Activated CD4-positive, alpha-beta T cell treated with anti-CD3 and anti-CD28 coated beads, Interleukin-2, amount 10 ng/mL, durations not matched to agents 24 days and 14 days (primary cell): ENCODE measurements around the gene UHMK1. TPM values are rescaled to one million over a fixed set of nuclear protein-coding genes. Genes with fewer than 3 reads are reported as not detected.
"Not testable (repeated sequence)": the region's sequence is repeated elsewhere in the genome, so short reads cannot be mapped to it uniquely, and the experiment has no call there.

Experiments
- DNase-seq: peaks from one replicate; pipeline ENCODE4 v3.0.0; 2022
- H3K27ac Mint-ChIP-seq: one replicate; pipeline ENCODE4 v1.8.0; 2022; ENCODE audit warnings: mild to moderate bottlenecking, mixed read lengths
- H3K27me3 Mint-ChIP-seq: one replicate; pipeline ENCODE4 v1.8.0; 2022; ENCODE audit warnings: mixed read lengths
- H3K36me3 Mint-ChIP-seq: one replicate; pipeline ENCODE4 v1.8.0; 2022; ENCODE audit warnings: low read depth, mild to moderate bottlenecking, mixed read lengths
- H3K4me1 Mint-ChIP-seq: one replicate; pipeline ENCODE4 v1.8.0; 2021; ENCODE audit warnings: mixed read lengths
- H3K4me3 Mint-ChIP-seq: one replicate; pipeline ENCODE4 v1.8.0; 2022; ENCODE audit warnings: mild to moderate bottlenecking, moderate library complexity, mixed read lengths
- H3K9me3 Mint-ChIP-seq: one replicate; pipeline ENCODE4 v1.8.0; 2021; ENCODE audit warnings: mixed read lengths
- intact Hi-C: fragments of 100-400 bp; cut with micrococcal nuclease; formaldehyde crosslinking; loops from one replicate; pipeline ENCODE4 v1.15.1; 2023
- total RNA-seq: library from RNA; stranded (reverse); gene quantifications from 2 replicates; pipeline ENCODE4 v1.2.3, GENCODE V29; 2022

UHMK1 gene
- total RNA-seq, 1 donor from 2014 or later, result 59.8 TPM

GRCh38 chr1:162488219-162488618, 9.4 kb upstream of the UHMK1 start:
- Mint-ChIP-seq H3K27ac (no peak overlapping the region), H3K36me3 (no peaks in the 10 kb centered on the region), H3K4me3 (no peak overlapping the region), H3K27me3 (peaks cover 30% of the 10 kb centered on the region), H3K9me3 (no peaks in the 10 kb centered on the region), H3K4me1 (no peaks in the 10 kb centered on the region)
- intact Hi-C loops, result no loop called here
- no peak for DNase-seq

- DNase-seq, H3K4me3 Mint-ChIP-seq, H3K9me3 Mint-ChIP-seq, H3K36me3 Mint-ChIP-seq: not testable (repeated sequence)
- intact Hi-C loops, result loop anchor here (5.0 kb wide), 2 partner anchors 728 to 827 kb away; partner anchors contain the start of genes ATF6 and NUF2
- peak overlapping the region; percentile 17 for H3K27ac Mint-ChIP-seq
- peaks cover 17% of the 10 kb centered on the region for H3K27me3 Mint-ChIP-seq
- peaks cover 21% of the 10 kb centered on the region for H3K4me1 Mint-ChIP-seq
Observed at GRCh38 chr1:162495531-162496233, 1.9 kb upstream of the UHMK1 start.

GRCh38 chr1:162497104-162497722, 405 bp upstream of the UHMK1 start:
- Mint-ChIP-seq H3K4me3 (peak overlapping the region; percentile 86), H3K9me3 (peaks cover 4% of the 10 kb centered on the region), H3K27ac (peak overlapping the region; percentile 88), H3K36me3 (peaks cover 17% of the 10 kb centered on the region), H3K27me3 (peaks cover 8% of the 10 kb centered on the region), H3K4me1 (peaks cover 26% of the 10 kb centered on the region)
- intact Hi-C loops, result loop anchor here (1.0 to 5.0 kb wide), 3 partner anchors 64 to 825 kb away; partner anchors contain the start of genes ATF6, NUF2 and UAP1
- DNase-seq, result no peak

- peak overlapping the region; percentile 86 for H3K4me3 Mint-ChIP-seq
- H3K27me3 Mint-ChIP-seq, result peaks cover 3% of the 10 kb centered on the region
- peaks cover 25% of the 10 kb centered on the region for H3K36me3 Mint-ChIP-seq
- H3K9me3 Mint-ChIP-seq, result peaks cover 4% of the 10 kb centered on the region
- intact Hi-C loops, result loop anchor here (5.0 kb wide), 2 partner anchors 731 to 824 kb away; partner anchors contain the start of genes ATF6 and NUF2
- no peak for DNase-seq
- peaks cover 28% of the 10 kb centered on the region for H3K4me1 Mint-ChIP-seq
- peak overlapping the region; percentile 88 for H3K27ac Mint-ChIP-seq
Observed at GRCh38 chr1:162498496-162498810, 835 bp downstream of the UHMK1 start.

GRCh38 chr1:162500805-162501204, 3.2 kb downstream of the UHMK1 start:
- H3K9me3 Mint-ChIP-seq, result peaks cover 2% of the 10 kb centered on the region
- intact Hi-C loops, result no loop called here
- peaks cover 33% of the 10 kb centered on the region for H3K36me3 Mint-ChIP-seq
- no peaks in the 10 kb centered on the region for H3K27me3 Mint-ChIP-seq
- peak overlapping the region; percentile 12 for H3K4me3 Mint-ChIP-seq
- no peak for DNase-seq
- peaks cover 28% of the 10 kb centered on the region for H3K4me1 Mint-ChIP-seq
- H3K27ac Mint-ChIP-seq, result no peak overlapping the region

- Mint-ChIP-seq H3K36me3 (peaks cover 43% of the 10 kb centered on the region), H3K27ac (no peak overlapping the region), H3K4me3 (no peak overlapping the region), H3K4me1 (peaks cover 26% of the 10 kb centered on the region), H3K27me3 (no peaks in the 10 kb centered on the region), H3K9me3 (no peaks in the 10 kb centered on the region)
- DNase-seq, result no peak
- intact Hi-C loops, result no loop called here
Observed at GRCh38 chr1:162502077-162502476, 4.5 kb downstream of the UHMK1 start.

GRCh38 chr1:162502928-162503327, 5.3 kb downstream of the UHMK1 start:
- no peak overlapping the region for H3K4me3 Mint-ChIP-seq
- intact Hi-C loops, result no loop called here
- H3K36me3 Mint-ChIP-seq, result peaks cover 47% of the 10 kb centered on the region
- H3K9me3 Mint-ChIP-seq, result no peaks in the 10 kb centered on the region
- no peak overlapping the region for H3K27ac Mint-ChIP-seq
- H3K4me1 Mint-ChIP-seq, result peaks cover 23% of the 10 kb centered on the region
- no peaks in the 10 kb centered on the region for H3K27me3 Mint-ChIP-seq
- DNase-seq, result no peak

GRCh38 chr1:162527314-162527713, 29.7 kb downstream of the UHMK1 start:
- Mint-ChIP-seq H3K4me1 (no peaks in the 10 kb centered on the region), H3K27ac (no peak overlapping the region), H3K36me3 (peaks cover 43% of the 10 kb centered on the region), H3K9me3 (peaks cover 3% of the 10 kb centered on the region), H3K27me3 (no peaks in the 10 kb centered on the region), H3K4me3 (no peak overlapping the region)
- no peak for DNase-seq
- intact Hi-C loops, result no loop called here

GRCh38 chr1:162530307-162530987, 32.8 kb downstream of the UHMK1 start:
- Mint-ChIP-seq H3K4me3 (no peak overlapping the region), H3K27ac (no peak overlapping the region), H3K9me3 (peaks cover 3% of the 10 kb centered on the region), H3K36me3 (peaks cover 20% of the 10 kb centered on the region), H3K4me1 (no peaks in the 10 kb centered on the region), H3K27me3 (no peaks in the 10 kb centered on the region)
- peak; percentile 35 for DNase-seq
- intact Hi-C loops, result no loop called here

GRCh38 chr1:162530988-162531319, 33.3 kb downstream of the UHMK1 start:
- Mint-ChIP-seq H3K27ac (no peak overlapping the region), H3K27me3 (no peaks in the 10 kb centered on the region)
- no peak for DNase-seq

GRCh38 chr1:162535501-162535900, 37.9 kb downstream of the UHMK1 start:
- intact Hi-C loops, result no loop called here
- peaks cover 5% of the 10 kb centered on the region for H3K36me3 Mint-ChIP-seq
- no peaks in the 10 kb centered on the region for H3K27me3 Mint-ChIP-seq
- H3K9me3 Mint-ChIP-seq, result peaks cover 3% of the 10 kb centered on the region
- no peak overlapping the region for H3K27ac Mint-ChIP-seq
- H3K4me3 Mint-ChIP-seq, result no peak overlapping the region
- peaks cover 5% of the 10 kb centered on the region for H3K4me1 Mint-ChIP-seq
- no peak for DNase-seq

More at GRCh38 chr1:162530988-162531319, 33.3 kb downstream of the UHMK1 start:
- no peak overlapping the region for H3K4me3 Mint-ChIP-seq
- intact Hi-C loops, result no loop called here
- H3K9me3 Mint-ChIP-seq, result peaks cover 3% of the 10 kb centered on the region
- peaks cover 19% of the 10 kb centered on the region for H3K36me3 Mint-ChIP-seq
- no peaks in the 10 kb centered on the region for H3K4me1 Mint-ChIP-seq

- peaks cover 5% of the 10 kb centered on the region for H3K4me1 Mint-ChIP-seq
- peaks cover 7% of the 10 kb centered on the region for H3K36me3 Mint-ChIP-seq
- no peaks in the 10 kb centered on the region for H3K27me3 Mint-ChIP-seq
- H3K9me3 Mint-ChIP-seq, result peaks cover 8% of the 10 kb centered on the region
- no peak overlapping the region for H3K4me3 Mint-ChIP-seq
- no peak overlapping the region for H3K27ac Mint-ChIP-seq
- no peak for DNase-seq
- intact Hi-C loops, result no loop called here
Observed at GRCh38 chr1:162536511-162536910, 38.9 kb downstream of the UHMK1 start.

- H3K27me3 Mint-ChIP-seq, result no peaks in the 10 kb centered on the region
- peaks cover 4% of the 10 kb centered on the region for H3K36me3 Mint-ChIP-seq
Observed at GRCh38 chr1:162537216-162537615, 39.6 kb downstream of the UHMK1 start.

GRCh38 chr1:162538815-162539431, 41.3 kb downstream of the UHMK1 start:
- H3K36me3 Mint-ChIP-seq, result peaks cover 4% of the 10 kb centered on the region
- no peaks in the 10 kb centered on the region for H3K27me3 Mint-ChIP-seq
- peaks cover 5% of the 10 kb centered on the region for H3K4me1 Mint-ChIP-seq
- DNase-seq, result peak; percentile 56
- H3K4me3 Mint-ChIP-seq, result no peak overlapping the region
- intact Hi-C loops, result no loop called here
- H3K27ac Mint-ChIP-seq, result no peak overlapping the region
- peaks cover 12% of the 10 kb centered on the region for H3K9me3 Mint-ChIP-seq

More at GRCh38 chr1:162537216-162537615, 39.6 kb downstream of the UHMK1 start:
- peaks cover 5% of the 10 kb centered on the region for H3K4me1 Mint-ChIP-seq
- H3K27ac Mint-ChIP-seq, result no peak overlapping the region
- H3K4me3 Mint-ChIP-seq, result no peak overlapping the region
- intact Hi-C loops, result no loop called here
- DNase-seq, result no peak
- H3K9me3 Mint-ChIP-seq, result peaks cover 6% of the 10 kb centered on the region
